K562 (cell line): ENCODE results near the gene CACNG1. TPM values are rescaled to one million over a fixed set of nuclear protein-coding genes. Genes with fewer than 3 reads are reported as not detected.

Source experiments
- ATAC-seq: fragments of 200-7000 bp; cut with Tn5 transposase; 3 replicates; pipeline ENCODE4 v1.9.1; 2020; ENCODE audit warnings: moderate library complexity
- BruUV-seq: library from RNA; stranded (reverse); fragments of 400-500 nt; replicated peaks from 2 replicates; lab custom pipeline; 2021; lab: Mats Ljungman, UMichigan
- CTCF ChIA-PET: fragments of 300-600 bp; formaldehyde crosslinking; extraction: SDS; loops from one replicate; lab custom pipeline; 2021; ENCODE audit warnings: low intra/inter-chr PET ratio; lab: Yijun Ruan, JAX
- POLR2A ChIA-PET: fragments of 300-600, 350-650 bp; sonication (Branson Sonifier 250); formaldehyde crosslinking; extraction: SDS; loops from one replicate; lab custom pipeline; 2021; ENCODE audit warnings: antibody characterized with exemption, inconsistent platforms; lab: Yijun Ruan, JAX
- DNase-seq, 4 experiments: peaks; one replicate each; pipeline versions ENCODE4 v3.0.0 to v3.0.0-alpha.2; 2011 to 2018; ENCODE audit warnings: low spot score in 3 of 4, mixed read lengths in 3 of 4; ENCODE audit errors: extremely low read depth in 1 of 4
- FAIRE-seq: peaks from 2 replicates; lab custom pipeline; 2011; peaks lifted over from hg19 to GRCh38; lab: Jason Lieb, UNC
- H2AFZ ChIP-seq: 2 replicates; pipeline ENCODE4 v1.6.0; 2011; ENCODE audit warnings: low read depth, low read length, control low read depth, inconsistent platforms
- H3K27ac ChIP-seq: fragments of 200-600 bp; 3 replicates; pipeline ENCODE4 v1.8.0; 2011; ENCODE audit warnings: low read depth, mild to moderate bottlenecking, control low read depth, inconsistent platforms, low read length, moderate library complexity, mixed read lengths; ENCODE audit errors: extremely low read depth
- H3K27me3 ChIP-seq, 2 experiments: fragments of 300-600 bp in 1 of 2; 2 replicates in 1 of 2; 3 replicates in 1 of 2; pipeline versions ENCODE4 v1.6.0 to v1.8.0; 2011; ENCODE audit warnings: inconsistent platforms in 2 of 2, low read length in 2 of 2, mild to moderate bottlenecking in 1 of 2, mixed read lengths in 1 of 2, moderate library complexity in 1 of 2; ENCODE audit not compliant: control insufficient read depth in 2 of 2, insufficient read depth in 2 of 2
- H3K36me3 ChIP-seq: fragments of 300-600 bp; 3 replicates; pipeline ENCODE4 v1.8.0; 2011; ENCODE audit warnings: mild to moderate bottlenecking, low read length, inconsistent platforms; ENCODE audit not compliant: control insufficient read depth, insufficient read depth
- H3K4me1 ChIP-seq, 2 experiments: fragments of 200-600 bp in 1 of 2; replicated peaks in 1 of 2; 2 replicates in 1 of 2; 3 replicates in 1 of 2; pipeline versions ENCODE4 v1.5.1 to v1.8.0; 2011; ENCODE audit warnings: inconsistent platforms in 2 of 2, low read length in 2 of 2, mild to moderate bottlenecking in 1 of 2, mixed read lengths in 1 of 2, moderate library complexity in 1 of 2; ENCODE audit not compliant: control insufficient read depth in 2 of 2, insufficient read depth in 2 of 2
- H3K4me2 ChIP-seq: 2 replicates; pipeline ENCODE4 v1.6.1; 2011; ENCODE audit warnings: low read length, control low read depth, inconsistent platforms, mixed read lengths; ENCODE audit not compliant: insufficient read depth
- H3K4me3 ChIP-seq: fragments of 200-600 bp; sonication (generic), shearing (Covaris generic); 2 replicates; pipeline ENCODE4 v1.5.1; 2016; ENCODE audit warnings: control low read depth, inconsistent platforms
- H3K79me2 ChIP-seq: fragments of 200-600 bp; 3 replicates; pipeline ENCODE4 v1.8.0; 2011; ENCODE audit warnings: low read length, inconsistent platforms; ENCODE audit not compliant: control insufficient read depth, insufficient read depth
- H3K9ac ChIP-seq, 2 experiments: 2 replicates each; pipeline versions ENCODE4 v1.6.0 to v1.6.1; 2011; ENCODE audit warnings: low read depth in 2 of 2, low read length in 2 of 2, control low read depth in 1 of 2, inconsistent platforms in 1 of 2, mild to moderate bottlenecking in 1 of 2, mixed read lengths in 1 of 2; ENCODE audit not compliant: insufficient read depth in 1 of 2
- H3K9me1 ChIP-seq: one replicate; pipeline ENCODE4 v1.6.0; 2011; ENCODE audit warnings: inconsistent platforms, mild to moderate bottlenecking, low read length, moderate library complexity; ENCODE audit not compliant: control insufficient read depth, insufficient read depth
- H3K9me3 ChIP-seq: replicated peaks from 2 replicates; pipeline ENCODE4 v1.5.1; 2011; ENCODE audit warnings: low read depth, low read length, inconsistent platforms; ENCODE audit not compliant: control insufficient read depth, insufficient read depth
- H4K20me1 ChIP-seq: replicated peaks from 2 replicates; pipeline ENCODE4 v1.6.1; 2011; ENCODE audit warnings: low read length, inconsistent platforms, mixed read lengths; ENCODE audit not compliant: control insufficient read depth, insufficient read depth
- GTF2F1 ChIP-seq: IDR thresholded peaks from 2 replicates; pipeline ENCODE4 v1.6.1; 2011; ENCODE audit warnings: low read depth, low read length, improper control_type of control experiment
- POLR2H ChIP-seq: IDR thresholded peaks from 2 replicates; pipeline ENCODE4 v1.6.1; 2016; ENCODE audit warnings: missing genetic modification characterization, low read depth, mild to moderate bottlenecking, control low read depth, missing compliant biosample characterization, moderate library complexity
- ZEB2 ChIP-seq: fragments of 450-650 bp; IDR thresholded peaks from 2 replicates; pipeline ENCODE4 v1.6.1; 2016
- whole genome bisulfite sequencing: fragments of 100-300 bp; shearing (Covaris generic); methylation state at CpG from one replicate; pipeline ENCODE4 v1.1.6; 2016; ENCODE audit warnings: low coverage, mixed read lengths; ENCODE audit not compliant: insufficient coverage; ENCODE audit errors: missing lambda C conversion rate; 5-methylcytosine and 5-hydroxymethylcytosine counted together
- in situ Hi-C: fragments of 300-500 bp; cut with MboI; formaldehyde crosslinking; loops from 4 replicates; pipeline ENCODE4 v1.15.0; 2018; ENCODE audit warnings: inconsistent platforms, mixed read lengths
- intact Hi-C: fragments of 100-400 bp; cut with micrococcal nuclease; formaldehyde crosslinking; loops from 2 replicates; pipeline ENCODE4 v1.14.2; 2022
- polyA plus RNA-seq, 8 experiments: library from polyadenylated mRNA; depleted of rRNA in 4 of 8; stranded (reverse) in 5 of 8; unstranded in 3 of 8; fragments of >200 nt; fragmentation: Nextera tagmentation in 2 of 8; fragmentation: Illumina TruSeq in 1 of 8; extraction: Ambion mirVana in 2 of 8; extraction: Trizol in 1 of 8; gene quantifications; 2 replicates each; pipeline versions ENCODE4 v1.2.1 to v1.2.3, GENCODE V29; 2011 to 2014; ENCODE audit warnings: inconsistent platforms in 1 of 8, missing spikeins in 1 of 8
- total RNA-seq, 7 experiments: library from RNA; depleted of rRNA in 6 of 7; stranded (reverse); fragments of >200 nt in 6 of 7; fragmentation: Illumina TruSeq in 2 of 7; extraction: Trizol in 2 of 7; gene quantifications; 2 replicates each; pipeline versions ENCODE4 v1.2.1 to v1.2.3, GENCODE V29; 2011 to 2021; ENCODE audit warnings: low replicate concordance in 1 of 7
- TF ChIP-seq, protein P1 (sequence below), 3 experiments: fragments of 200-800 bp in 1 of 3; fragments of 250-450 bp in 1 of 3; fragments of 450-650 bp in 1 of 3; sonication (Bioruptor Pico) in 1 of 3; sonication (Bioruptor generic) in 1 of 3; formaldehyde crosslinking in 1 of 3; IDR thresholded peaks; 2 replicates each; pipeline versions ENCODE4 v1.6.1 to v1.8.0; 2016 to 2022; ENCODE audit warnings: mild to moderate bottlenecking in 2 of 3, missing genetic modification characterization in 2 of 3, missing compliant biosample characterization in 1 of 3, moderate library complexity in 1 of 3

Gene CACNG1
- total and polyA plus RNA-seq, 9 of the 15 experiments (the other 6 are each of a cell fraction or from before 2014, with no cell fraction given): not detected

- CTCF ChIA-PET: no interaction called here
- no peaks in the 10 kb centered on the region for H3K36me3 ChIP-seq
- no peaks in the 10 kb centered on the region for H3K79me2 ChIP-seq
- no peaks in the 10 kb centered on the region for H3K9me1 ChIP-seq
- 24% methylated on average over 13 of the region's 13 CpGs for WGBS
- no peak for TF ChIP-seq POLR2H
- TF ChIP-seq GTF2F1: no peak
- TF ChIP-seq, protein P1, sequence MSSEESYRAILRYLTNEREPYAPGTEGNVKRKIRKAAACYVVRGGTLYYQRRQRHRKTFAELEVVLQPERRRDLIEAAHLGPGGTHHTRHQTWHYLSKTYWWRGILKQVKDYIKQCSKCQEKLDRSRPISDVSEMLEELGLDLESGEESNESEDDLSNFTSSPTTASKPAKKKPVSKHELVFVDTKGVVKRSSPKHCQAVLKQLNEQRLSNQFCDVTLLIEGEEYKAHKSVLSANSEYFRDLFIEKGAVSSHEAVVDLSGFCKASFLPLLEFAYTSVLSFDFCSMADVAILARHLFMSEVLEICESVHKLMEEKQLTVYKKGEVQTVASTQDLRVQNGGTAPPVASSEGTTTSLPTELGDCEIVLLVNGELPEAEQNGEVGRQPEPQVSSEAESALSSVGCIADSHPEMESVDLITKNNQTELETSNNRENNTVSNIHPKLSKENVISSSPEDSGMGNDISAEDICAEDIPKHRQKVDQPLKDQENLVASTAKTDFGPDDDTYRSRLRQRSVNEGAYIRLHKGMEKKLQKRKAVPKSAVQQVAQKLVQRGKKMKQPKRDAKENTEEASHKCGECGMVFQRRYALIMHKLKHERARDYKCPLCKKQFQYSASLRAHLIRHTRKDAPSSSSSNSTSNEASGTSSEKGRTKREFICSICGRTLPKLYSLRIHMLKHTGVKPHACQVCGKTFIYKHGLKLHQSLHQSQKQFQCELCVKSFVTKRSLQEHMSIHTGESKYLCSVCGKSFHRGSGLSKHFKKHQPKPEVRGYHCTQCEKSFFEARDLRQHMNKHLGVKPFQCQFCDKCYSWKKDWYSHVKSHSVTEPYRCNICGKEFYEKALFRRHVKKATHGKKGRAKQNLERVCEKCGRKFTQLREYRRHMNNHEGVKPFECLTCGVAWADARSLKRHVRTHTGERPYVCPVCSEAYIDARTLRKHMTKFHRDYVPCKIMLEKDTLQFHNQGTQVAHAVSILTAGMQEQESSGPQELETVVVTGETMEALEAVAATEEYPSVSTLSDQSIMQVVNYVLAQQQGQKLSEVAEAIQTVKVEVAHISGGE (CRISPR knock-in tag; IDR thresholded peaks at IDR 0.05): 0 out of 6 replicates have a peak, but pooled peaks of 1 of the 3 experiments have one; percentile 18
- TF ChIP-seq ZEB2: no peak
- TF ChIP-seq, all 486 proteins: peak for 1
- POLR2A ChIA-PET: interaction anchor here (0.6 to 0.7 kb wide), 3 partner anchors 11 to 196 kb away, joined by 3 to 6 read pairs (median 3); no protein-coding TSS in a partner anchor
- H3K27ac ChIP-seq: no peak overlapping the region
- peaks cover 8% of the 10 kb centered on the region; the same call in 1 of the 2 replicates for H4K20me1 ChIP-seq
- no peaks in the 10 kb centered on the region for H3K9me3 ChIP-seq
- in situ Hi-C loops (no loop called here), intact Hi-C loops (no loop called here)
- no peak for FAIRE-seq
- no peak overlapping the region for H3K4me3 ChIP-seq
- no peak overlapping the region for H2AFZ ChIP-seq
- H3K27me3 ChIP-seq: no peaks in the 10 kb centered on the region
- no peak overlapping the region for H3K9ac ChIP-seq
- no peak for ATAC-seq
- H3K4me1 ChIP-seq: no peaks in the 10 kb centered on the region; a peak in 1 of 5 replicates
- no peak overlapping the region for H3K4me2 ChIP-seq
- DNase-seq: no peak
- no TSS peak for BruUV-seq
These were observed 23.5 kb downstream of the CACNG1 start for GRCh38 chr17:67067571-67068482.
